Mesenchymal stem cell (in vitro differentiated cells and primary cell): ENCODE measurements around the gene CUBN.

Experiments
- DNase-seq: peaks from one replicate; pipeline ENCODE4 v3.0.0-alpha.2; 2013
- H2AFZ ChIP-seq: one replicate; pipeline ENCODE4 v1.6.1; 2013; ENCODE audit warnings: low read depth, mild to moderate bottlenecking, control low read depth, inconsistent platforms, low read length, moderate library complexity
- H2AK5ac ChIP-seq: 2 replicates; pipeline ENCODE4 v1.6.1; 2013; ENCODE audit warnings: low read length, moderate library complexity, mild to moderate bottlenecking, inconsistent platforms; ENCODE audit not compliant: severe bottlenecking
- H2BK120ac ChIP-seq: one replicate; pipeline ENCODE4 v1.6.1; 2013; ENCODE audit warnings: low read depth, mild to moderate bottlenecking, inconsistent platforms, low read length, moderate library complexity
- H2BK12ac ChIP-seq, 2 experiments: one replicate each; pipeline ENCODE4 v1.6.1; 2013; ENCODE audit warnings: inconsistent platforms in 2 of 2, low read length in 2 of 2, mild to moderate bottlenecking in 2 of 2, moderate library complexity in 2 of 2, control low read depth in 1 of 2
- H2BK15ac ChIP-seq: one replicate; pipeline ENCODE4 v1.6.1; 2013; ENCODE audit warnings: mild to moderate bottlenecking, low read depth, inconsistent platforms; ENCODE audit not compliant: poor library complexity, severe bottlenecking
- H2BK5ac ChIP-seq: 2 replicates; pipeline ENCODE4 v1.6.1; 2013; ENCODE audit warnings: low read depth, mild to moderate bottlenecking, low read length, control low read depth, inconsistent platforms; ENCODE audit not compliant: poor library complexity, severe bottlenecking
- H3K14ac ChIP-seq, 2 experiments: one replicate each; pipeline ENCODE4 v1.6.1; 2013; ENCODE audit warnings: inconsistent platforms in 2 of 2, low read length in 2 of 2, control low read depth in 1 of 2, mild to moderate bottlenecking in 1 of 2, moderate library complexity in 1 of 2
- H3K18ac ChIP-seq, 2 experiments: one replicate each; pipeline ENCODE4 v1.6.1; 2013; ENCODE audit warnings: inconsistent platforms in 2 of 2, low read length in 2 of 2, control low read depth in 1 of 2, low read depth in 1 of 2, mild to moderate bottlenecking in 1 of 2
- H3K23ac ChIP-seq, 2 experiments: one replicate each; pipeline ENCODE4 v1.6.1; 2013; ENCODE audit warnings: inconsistent platforms in 2 of 2, low read length in 2 of 2, mild to moderate bottlenecking in 2 of 2, moderate library complexity in 2 of 2, control low read depth in 1 of 2
- H3K27ac ChIP-seq: 2 replicates; pipeline ENCODE4 v1.5.1; 2013; ENCODE audit warnings: mild to moderate bottlenecking, moderate library complexity, low read length, control low read depth, inconsistent platforms; ENCODE audit not compliant: poor library complexity, severe bottlenecking
- H3K27me3 ChIP-seq, 2 experiments: 2 replicates each; pipeline versions ENCODE4 v1.6.1 to v1.7.0; 2013; ENCODE audit warnings: low read length in 2 of 2, mild to moderate bottlenecking in 2 of 2, moderate library complexity in 2 of 2, control low read depth in 1 of 2, inconsistent platforms in 1 of 2; ENCODE audit not compliant: control insufficient read depth in 1 of 2, insufficient read depth in 1 of 2
- H3K36me3 ChIP-seq, 2 experiments: 2 replicates each; pipeline versions ENCODE4 v1.6.1 to v1.7.0; 2013; ENCODE audit warnings: low read length in 2 of 2, control low read depth in 1 of 2, inconsistent platforms in 1 of 2, low read depth in 1 of 2, mild to moderate bottlenecking in 1 of 2; ENCODE audit not compliant: insufficient read depth in 2 of 2, control insufficient read depth in 1 of 2
- H3K4ac ChIP-seq, 2 experiments: one replicate each; pipeline ENCODE4 v1.6.1; 2013; ENCODE audit warnings: inconsistent platforms in 2 of 2, low read length in 2 of 2, mild to moderate bottlenecking in 2 of 2, moderate library complexity in 2 of 2, control low read depth in 1 of 2, low read depth in 1 of 2
- H3K4me1 ChIP-seq: 2 replicates; pipeline ENCODE4 v1.6.1; 2013; ENCODE audit warnings: low read depth, low read length, control low read depth; ENCODE audit not compliant: control insufficient read depth, insufficient read depth
- H3K4me2 ChIP-seq: 2 replicates; pipeline ENCODE4 v1.6.1; 2013; ENCODE audit warnings: low read length, mild to moderate bottlenecking, inconsistent platforms; ENCODE audit not compliant: poor library complexity, severe bottlenecking
- H3K4me3 ChIP-seq, 2 experiments: 2 replicates each; pipeline versions ENCODE4 v1.5.1 to v1.7.0; 2013; ENCODE audit warnings: low read length in 2 of 2, mild to moderate bottlenecking in 2 of 2, control low read depth in 1 of 2, low read depth in 1 of 2; ENCODE audit not compliant: insufficient read depth in 1 of 2
- H3K79me1 ChIP-seq: replicated peaks from 2 replicates; pipeline ENCODE4 v1.6.1; 2013; ENCODE audit warnings: mild to moderate bottlenecking, control low read depth, low read length, inconsistent platforms; ENCODE audit not compliant: poor library complexity, severe bottlenecking
- H3K9ac ChIP-seq: 2 replicates; pipeline ENCODE4 v1.7.0; 2013; ENCODE audit warnings: mild to moderate bottlenecking, low read length, moderate library complexity
- H3K9me3 ChIP-seq: 2 replicates; pipeline ENCODE4 v1.7.0; 2013; ENCODE audit warnings: mild to moderate bottlenecking, low read length; ENCODE audit not compliant: control insufficient read depth
- H4K8ac ChIP-seq: one replicate; pipeline ENCODE4 v1.6.1; 2013; ENCODE audit warnings: inconsistent platforms, mild to moderate bottlenecking, low read length, moderate library complexity
- H4K91ac ChIP-seq: one replicate; pipeline ENCODE4 v1.6.1; 2013; ENCODE audit warnings: mild to moderate bottlenecking, low read length, inconsistent platforms
- WGBS: methylation state at CpG from one replicate; pipeline ENCODE4 v1.1.7; 2013; ENCODE audit warnings: mixed read lengths; 5-methylcytosine and 5-hydroxymethylcytosine counted together

The CUBN gene

DNA sequence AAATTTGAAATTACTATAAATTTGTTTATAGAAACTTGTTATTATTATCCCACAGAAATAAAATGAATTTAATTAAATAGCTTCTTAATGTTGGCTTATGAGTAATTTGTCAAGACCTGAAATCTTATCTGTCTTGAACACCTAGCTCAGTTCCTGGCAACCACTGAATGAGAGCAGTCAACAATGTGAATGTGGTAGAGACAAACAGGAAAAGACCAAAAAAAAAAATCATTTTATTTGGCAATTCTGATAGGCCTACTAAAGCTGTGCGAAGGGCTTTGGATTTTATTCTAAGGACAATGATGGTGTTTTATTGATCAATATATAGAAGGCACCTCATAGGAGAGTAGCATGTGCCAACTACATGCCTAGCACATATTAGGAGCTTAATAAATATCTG, 184.6 kb downstream of the CUBN start:
- no peak overlapping the region for H3K27ac ChIP-seq
- peaks cover 3% of the 10 kb centered on the region for H3K4me1 ChIP-seq
- H2AFZ ChIP-seq, result no peak overlapping the region
- no peak overlapping the region for H2BK15ac ChIP-seq
- H3K18ac ChIP-seq, result no peak overlapping the region
- H3K27me3 ChIP-seq, result no peaks in the 10 kb centered on the region
- DNase-seq, result no peak
- H4K91ac ChIP-seq, result no peak overlapping the region
- no peak overlapping the region for H2BK5ac ChIP-seq
- H3K4me2 ChIP-seq, result no peak overlapping the region
- H3K9me3 ChIP-seq, result no peaks in the 10 kb centered on the region
- H2BK12ac ChIP-seq, result no peak overlapping the region
- H3K36me3 ChIP-seq, result peaks cover 0 to 6% of the 10 kb centered on the region in 2 experiments
- H2AK5ac ChIP-seq, result no peak overlapping the region
- H3K79me1 ChIP-seq, result no peaks in the 10 kb centered on the region
- no peak overlapping the region for H3K23ac ChIP-seq
- H3K14ac ChIP-seq, result no peak overlapping the region
- 100% methylated on average over 1 of the region's 1 CpG for WGBS
- no peak overlapping the region for H2BK120ac ChIP-seq
- H3K4ac ChIP-seq, result no peak overlapping the region
- H3K4me3 ChIP-seq, result no peak overlapping the region
- H4K8ac ChIP-seq, result no peak overlapping the region
- peak overlapping the region; percentile 83 for H3K9ac ChIP-seq

DNA sequence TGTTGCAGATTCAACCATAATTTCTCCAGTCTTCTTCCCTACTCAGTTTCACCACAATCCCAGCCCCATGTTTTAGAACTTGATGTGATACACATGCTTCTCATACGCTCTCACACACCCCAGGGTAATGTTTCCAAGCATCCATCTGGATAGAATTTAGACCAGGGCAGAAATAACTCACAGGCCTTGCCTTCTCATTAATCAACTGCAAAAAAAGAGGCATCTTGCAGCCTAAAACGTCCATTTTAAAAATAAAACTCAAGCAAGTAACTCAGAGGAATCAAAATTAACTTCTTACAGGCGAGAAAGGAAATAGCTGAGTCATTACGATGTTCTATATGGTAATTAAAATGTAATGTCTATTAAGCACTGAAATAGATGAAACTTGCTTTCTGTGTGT, 185.2 kb downstream of the CUBN start:
- H3K27ac ChIP-seq, result no peak overlapping the region
- WGBS, result 80% methylated on average over 3 of the region's 4 CpGs
- peak overlapping the region in 1 of 2 experiments; percentile 72 for H2BK12ac ChIP-seq
- H3K23ac ChIP-seq, result no peak overlapping the region
- no peak overlapping the region for H2AK5ac ChIP-seq
- H3K4me3 ChIP-seq, result no peak overlapping the region
- H2BK15ac ChIP-seq, result no peak overlapping the region
- peaks cover 0 to 6% of the 10 kb centered on the region in 2 experiments for H3K36me3 ChIP-seq
- peak overlapping the region; percentile 83 for H3K9ac ChIP-seq
- no peak overlapping the region for H2BK120ac ChIP-seq
- no peak overlapping the region for H4K91ac ChIP-seq
- no peaks in the 10 kb centered on the region for H3K27me3 ChIP-seq
- H3K4ac ChIP-seq, result no peak overlapping the region
- H4K8ac ChIP-seq, result no peak overlapping the region
- H2BK5ac ChIP-seq, result no peak overlapping the region
- H3K14ac ChIP-seq, result no peak overlapping the region
- H3K18ac ChIP-seq, result no peak overlapping the region
- no peak overlapping the region for H2AFZ ChIP-seq
- H3K9me3 ChIP-seq, result no peaks in the 10 kb centered on the region
- peaks cover 1% of the 10 kb centered on the region for H3K4me1 ChIP-seq
- H3K4me2 ChIP-seq, result no peak overlapping the region
- no peaks in the 10 kb centered on the region for H3K79me1 ChIP-seq
- peak; percentile 8 for DNase-seq

DNA sequence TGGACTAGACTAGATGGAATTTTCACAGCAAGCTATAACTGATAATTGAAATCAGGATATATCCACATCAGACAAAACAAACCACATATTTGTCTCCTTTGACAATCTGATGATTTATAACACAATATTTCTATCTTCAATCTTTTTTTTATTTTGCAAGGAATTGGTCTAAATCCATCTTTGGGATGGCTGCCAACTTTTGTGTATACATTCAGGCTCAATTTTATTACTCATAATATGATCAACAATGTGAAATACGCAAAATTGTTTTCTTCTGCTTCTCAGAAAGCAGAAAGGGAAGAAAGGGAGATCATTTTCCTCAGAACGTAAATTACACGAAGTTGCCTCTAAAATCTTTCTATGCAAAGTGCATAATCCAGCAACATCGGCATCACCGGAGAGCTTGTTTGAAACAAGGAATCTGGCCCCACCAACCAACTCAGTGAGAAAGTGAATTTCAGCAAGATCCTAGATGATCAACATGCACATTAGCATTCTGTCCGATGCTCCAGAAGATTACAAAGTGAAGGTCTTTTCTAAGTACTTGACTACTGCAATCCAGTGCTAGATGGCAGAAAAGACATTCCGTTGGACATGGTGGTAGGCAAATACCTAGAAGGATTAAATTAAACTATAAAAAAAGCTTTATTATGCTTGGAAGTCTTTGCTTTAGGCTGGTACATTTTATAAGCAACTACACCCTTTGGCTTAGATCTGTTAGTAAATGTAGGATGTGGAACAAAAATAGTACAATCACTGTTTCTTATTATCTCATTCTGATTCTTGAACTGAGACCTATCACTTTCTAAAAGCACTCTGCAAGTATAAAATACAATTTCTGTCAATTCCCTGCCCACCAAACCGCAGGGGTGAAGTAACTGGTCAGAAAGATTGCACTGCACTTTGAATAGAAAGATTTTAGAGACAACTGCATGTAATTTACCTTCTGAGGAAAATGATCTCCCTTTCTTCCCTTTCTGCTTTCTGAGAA, 186.0 kb downstream of the CUBN start:
- H3K79me1 ChIP-seq, result no peaks in the 10 kb centered on the region
- no peak overlapping the region for H3K14ac ChIP-seq
- H3K9me3 ChIP-seq, result no peaks in the 10 kb centered on the region
- no peak overlapping the region for H2BK5ac ChIP-seq
- peak overlapping the region; percentile 83 for H3K9ac ChIP-seq
- no peak overlapping the region for H2AK5ac ChIP-seq
- peaks cover 0 to 6% of the 10 kb centered on the region in 2 experiments for H3K36me3 ChIP-seq
- H2BK120ac ChIP-seq, result no peak overlapping the region
- H4K91ac ChIP-seq, result no peak overlapping the region
- H2BK15ac ChIP-seq, result peak overlapping the region; percentile 12
- H3K4me1 ChIP-seq, result no peaks in the 10 kb centered on the region
- no peak for DNase-seq
- H3K27me3 ChIP-seq, result no peaks in the 10 kb centered on the region
- H2BK12ac ChIP-seq, result no peak overlapping the region
- no peak overlapping the region for H3K27ac ChIP-seq
- WGBS, result 96% methylated on average over 8 of the region's 8 CpGs
- H3K4me3 ChIP-seq, result peak overlapping the region in 1 of 2 experiments; percentile 62
- H4K8ac ChIP-seq, result no peak overlapping the region
- H3K4ac ChIP-seq, result no peak overlapping the region
- no peak overlapping the region for H3K18ac ChIP-seq
- H3K23ac ChIP-seq, result no peak overlapping the region
- no peak overlapping the region for H3K4me2 ChIP-seq
- H2AFZ ChIP-seq, result no peak overlapping the region

DNA sequence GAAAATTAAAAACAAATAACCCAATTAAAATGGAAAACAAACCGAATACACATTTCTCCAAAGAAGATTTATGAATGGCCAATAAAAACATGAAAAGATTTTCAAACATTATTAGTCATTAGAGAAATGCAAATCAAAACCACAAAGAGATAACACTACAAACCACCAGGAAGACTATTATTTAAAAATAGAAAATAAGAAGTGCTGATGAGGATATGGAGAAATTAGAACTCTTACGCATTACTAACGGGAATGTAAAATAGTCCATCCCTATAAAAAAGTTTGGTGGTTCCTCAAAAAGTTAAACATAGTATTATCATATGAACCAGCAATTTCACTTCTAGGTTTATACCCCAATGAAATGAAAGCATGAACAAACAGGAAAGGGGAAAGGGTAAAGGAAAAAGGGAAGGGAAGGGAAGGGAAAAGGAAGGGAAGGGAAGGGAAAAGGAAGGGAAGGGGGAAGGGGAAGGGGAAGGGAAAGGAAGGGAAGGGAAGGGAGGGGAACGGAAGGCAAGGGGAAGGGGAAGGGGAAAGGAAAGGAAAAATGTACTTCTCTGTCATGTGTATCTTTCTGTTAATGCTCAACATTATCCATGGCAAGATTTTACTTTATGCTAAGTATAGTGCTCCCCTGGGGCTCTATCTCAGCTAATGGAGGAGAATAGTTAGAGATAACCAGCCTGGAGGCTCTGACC, 187.1 kb downstream of the CUBN start:
- DNase-seq, result peak; percentile 10
- peak overlapping the region; percentile 83 for H3K9ac ChIP-seq
- WGBS, result 43% methylated on average over 1 of the region's 4 CpGs

More for the DNA sequence above, 187.1 kb downstream of the CUBN start:
- peak overlapping the region in 1 of 2 experiments; percentile 72 for H3K18ac ChIP-seq
- peaks cover 0 to 6% of the 10 kb centered on the region in 2 experiments for H3K36me3 ChIP-seq
- H4K8ac ChIP-seq, result no peak overlapping the region
- peak overlapping the region in 1 of 2 experiments; percentile 62 for H3K4me3 ChIP-seq
- no peak overlapping the region for H2BK120ac ChIP-seq
- no peaks in the 10 kb centered on the region for H3K79me1 ChIP-seq
- no peak overlapping the region for H2BK12ac ChIP-seq
- H2AFZ ChIP-seq, result no peak overlapping the region
- H3K23ac ChIP-seq, result no peak overlapping the region
- H3K27me3 ChIP-seq, result no peaks in the 10 kb centered on the region
- H3K9me3 ChIP-seq, result no peaks in the 10 kb centered on the region
- peak overlapping the region in 1 of 2 experiments; percentile 50 for H3K4ac ChIP-seq
- no peak overlapping the region for H2AK5ac ChIP-seq
- H2BK15ac ChIP-seq, result no peak overlapping the region
- H4K91ac ChIP-seq, result no peak overlapping the region
- no peak overlapping the region for H3K4me2 ChIP-seq
- H2BK5ac ChIP-seq, result no peak overlapping the region
- no peaks in the 10 kb centered on the region for H3K4me1 ChIP-seq
- H3K14ac ChIP-seq, result no peak overlapping the region
- no peak overlapping the region for H3K27ac ChIP-seq
